ENCODE results near the gene SDR42E1. TPM values are rescaled to one million over a fixed set of nuclear protein-coding genes. Genes with fewer than 3 reads are reported as not detected.

SDR42E1 gene
- total and polyA plus RNA-seq, 2 of the 4 experiments (the other 2 are of a cell fraction) = 0.44 to 0.72 TPM

DNA sequence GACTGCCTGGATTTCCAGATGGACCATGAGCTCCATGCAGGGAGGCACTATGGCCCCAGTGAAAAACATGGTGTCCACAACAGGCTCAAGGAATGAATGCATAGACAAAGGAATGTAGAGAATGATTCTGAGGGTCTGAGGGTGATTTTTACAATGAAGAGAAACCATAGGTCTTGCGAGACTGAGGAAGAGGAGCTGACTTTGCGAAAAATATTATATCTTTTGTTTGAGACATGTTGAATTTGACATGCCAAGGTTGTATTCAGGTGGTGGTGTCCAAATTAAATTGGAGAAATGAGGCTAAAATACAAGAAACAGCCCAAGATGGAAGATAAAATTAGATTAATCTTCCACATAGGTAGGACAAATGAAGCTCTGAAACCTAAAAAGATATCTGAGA, 36.5 kb upstream of the SDR42E1 start:
- H3K23ac ChIP-seq (ENCODE audit: low read depth, low read length) = no peak overlapping the region
- POLR2A ChIA-PET (ENCODE audit: unreplicated experiment) = no interaction called here
- no peak overlapping the region for H3K27ac ChIP-seq (ENCODE audit: insufficient read depth, low read length)
- H2BK15ac ChIP-seq (ENCODE audit: low read depth, low read length) = no peak overlapping the region
- no peak for TF ChIP-seq MAFK (IDR thresholded peaks at IDR 0.05; ENCODE audit: low read depth, low read length)
- TF ChIP-seq FOS (IDR thresholded peaks at IDR 0.05; ENCODE audit: low read depth, low read length) = no peak
- no peak for TF ChIP-seq POLR2A (IDR thresholded peaks at IDR 0.05; ENCODE audit: low read depth, low read length)
- no peak for TF ChIP-seq RCOR1 (IDR thresholded peaks at IDR 0.05; ENCODE audit: insufficient replicate concordance, low read length)
- TF ChIP-seq CEBPB (IDR thresholded peaks at IDR 0.05; ENCODE audit: low read depth, low read length) = no peak
- TF ChIP-seq, protein P1, sequence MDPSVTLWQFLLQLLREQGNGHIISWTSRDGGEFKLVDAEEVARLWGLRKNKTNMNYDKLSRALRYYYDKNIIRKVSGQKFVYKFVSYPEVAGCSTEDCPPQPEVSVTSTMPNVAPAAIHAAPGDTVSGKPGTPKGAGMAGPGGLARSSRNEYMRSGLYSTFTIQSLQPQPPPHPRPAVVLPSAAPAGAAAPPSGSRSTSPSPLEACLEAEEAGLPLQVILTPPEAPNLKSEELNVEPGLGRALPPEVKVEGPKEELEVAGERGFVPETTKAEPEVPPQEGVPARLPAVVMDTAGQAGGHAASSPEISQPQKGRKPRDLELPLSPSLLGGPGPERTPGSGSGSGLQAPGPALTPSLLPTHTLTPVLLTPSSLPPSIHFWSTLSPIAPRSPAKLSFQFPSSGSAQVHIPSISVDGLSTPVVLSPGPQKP (IDR thresholded peaks at IDR 0.05; ENCODE audit: borderline replicate concordance, low read depth, low read length) = no peak
- no peak for TF ChIP-seq SMC3 (IDR thresholded peaks at IDR 0.05; ENCODE audit: low read depth, low read length)
- no peak for TF ChIP-seq BHLHE40 (IDR thresholded peaks at IDR 0.05; ENCODE audit: low read depth, low read length)
- TF ChIP-seq RAD21 (IDR thresholded peaks at IDR 0.05; ENCODE audit: low read length) = no peak
- TF ChIP-seq, protein P2, sequence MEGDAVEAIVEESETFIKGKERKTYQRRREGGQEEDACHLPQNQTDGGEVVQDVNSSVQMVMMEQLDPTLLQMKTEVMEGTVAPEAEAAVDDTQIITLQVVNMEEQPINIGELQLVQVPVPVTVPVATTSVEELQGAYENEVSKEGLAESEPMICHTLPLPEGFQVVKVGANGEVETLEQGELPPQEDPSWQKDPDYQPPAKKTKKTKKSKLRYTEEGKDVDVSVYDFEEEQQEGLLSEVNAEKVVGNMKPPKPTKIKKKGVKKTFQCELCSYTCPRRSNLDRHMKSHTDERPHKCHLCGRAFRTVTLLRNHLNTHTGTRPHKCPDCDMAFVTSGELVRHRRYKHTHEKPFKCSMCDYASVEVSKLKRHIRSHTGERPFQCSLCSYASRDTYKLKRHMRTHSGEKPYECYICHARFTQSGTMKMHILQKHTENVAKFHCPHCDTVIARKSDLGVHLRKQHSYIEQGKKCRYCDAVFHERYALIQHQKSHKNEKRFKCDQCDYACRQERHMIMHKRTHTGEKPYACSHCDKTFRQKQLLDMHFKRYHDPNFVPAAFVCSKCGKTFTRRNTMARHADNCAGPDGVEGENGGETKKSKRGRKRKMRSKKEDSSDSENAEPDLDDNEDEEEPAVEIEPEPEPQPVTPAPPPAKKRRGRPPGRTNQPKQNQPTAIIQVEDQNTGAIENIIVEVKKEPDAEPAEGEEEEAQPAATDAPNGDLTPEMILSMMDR (conservative IDR thresholded peaks at IDR 0.05; ENCODE audit: low read depth, low read length) = no peak
- no peak for TF ChIP-seq CHD1 (IDR thresholded peaks at IDR 0.05; ENCODE audit: low read depth, low read length)
- no peak for TF ChIP-seq MXI1 (IDR thresholded peaks at IDR 0.05; ENCODE audit: borderline replicate concordance, low read depth, low read length)
- no peak for TF ChIP-seq RFX5 (IDR thresholded peaks at IDR 0.05; ENCODE audit: low read depth, low read length)
- TF ChIP-seq, protein P3, sequence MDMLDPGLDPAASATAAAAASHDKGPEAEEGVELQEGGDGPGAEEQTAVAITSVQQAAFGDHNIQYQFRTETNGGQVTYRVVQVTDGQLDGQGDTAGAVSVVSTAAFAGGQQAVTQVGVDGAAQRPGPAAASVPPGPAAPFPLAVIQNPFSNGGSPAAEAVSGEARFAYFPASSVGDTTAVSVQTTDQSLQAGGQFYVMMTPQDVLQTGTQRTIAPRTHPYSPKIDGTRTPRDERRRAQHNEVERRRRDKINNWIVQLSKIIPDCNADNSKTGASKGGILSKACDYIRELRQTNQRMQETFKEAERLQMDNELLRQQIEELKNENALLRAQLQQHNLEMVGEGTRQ (IDR thresholded peaks at IDR 0.05; ENCODE audit: low read depth, low read length) = no peak
- TF ChIP-seq NFE2L2 (IDR thresholded peaks at IDR 0.05; ENCODE audit: low read depth, low read length) = no peak
- H4K5ac ChIP-seq (ENCODE audit: low read depth, low read length) = no peak overlapping the region
- ATAC-seq (ENCODE audit: low read depth) = no peak
- no peak overlapping the region for H3K14ac ChIP-seq (replicated peaks; ENCODE audit: low read depth, low read length)
- H2BK20ac ChIP-seq (ENCODE audit: low read depth, low read length) = no peak overlapping the region
- no peak overlapping the region for H4K8ac ChIP-seq (ENCODE audit: low read depth in 2 of 2, low read length in 2 of 2)
- H3K4me1 ChIP-seq (ENCODE audit: control insufficient read depth, insufficient read depth, low read length) = peaks cover 13% of the 10 kb centered on the region
- DNase-seq = no peak
- CTCF ChIA-PET = no interaction called here
- H2AK9ac ChIP-seq (replicated peaks; ENCODE audit: low read depth, low read length, poor library complexity) = no peak overlapping the region
- dilution Hi-C loops (cut with HindIII; ENCODE audit: low sequenced_read_pairs, unreplicated experiment) (no loop called here), intact Hi-C loops (cut with micrococcal nuclease) (no loop called here), in situ Hi-C loops (cut with MboI; ENCODE audit: low sequenced_read_pairs) (no loop called here)
- no peaks in the 10 kb centered on the region for H3K9me3 ChIP-seq (ENCODE audit: control insufficient read depth, insufficient read depth, low read length)
- no peaks in the 10 kb centered on the region for H3K9me1 ChIP-seq (ENCODE audit: insufficient read depth, low read length)
- peaks cover 3% of the 10 kb centered on the region; the same call in 1 of the 2 replicates for H3K27me3 ChIP-seq (ENCODE audit: control insufficient read depth, insufficient read depth, low read length)
- no peak overlapping the region for H3K4me3 ChIP-seq (ENCODE audit: insufficient read depth, low read depth, low read length)
- peak overlapping the region; percentile 1; the same call in 1 of the 2 replicates for H3K18ac ChIP-seq (ENCODE audit: low read depth, low read length)
- no peak overlapping the region for H3K9ac ChIP-seq (ENCODE audit: low read depth, low read length)
- no peaks in the 10 kb centered on the region for H3K36me3 ChIP-seq (ENCODE audit: control insufficient read depth, insufficient read depth, low read length)
- H3K4me2 ChIP-seq (ENCODE audit: low read depth, low read length) = no peak overlapping the region
- H3K79me1 ChIP-seq (ENCODE audit: low read depth in 1 of 2, low read length in 2 of 2) = no peaks in the 10 kb centered on the region
- H2BK5ac ChIP-seq (ENCODE audit: low read depth, low read length, poor library complexity, severe bottlenecking) = no peak overlapping the region
- H3K4ac ChIP-seq (ENCODE audit: low read depth, low read length) = no peak overlapping the region
- H4K91ac ChIP-seq (ENCODE audit: insufficient read depth, low read depth, low read length) = no peak overlapping the region
- no peak overlapping the region for H2AK5ac ChIP-seq (ENCODE audit: low read depth, low read length)
- H2BK120ac ChIP-seq (ENCODE audit: low read depth, low read length) = no peak overlapping the region
- no peak overlapping the region for H2AFZ ChIP-seq (replicated peaks; ENCODE audit: low read length, poor library complexity)
- H3K56ac ChIP-seq (ENCODE audit: extremely low read depth, insufficient read depth, low read length) = no peak overlapping the region
- 76% methylated on average over 2 of the region's 2 CpGs; no CpG with 5 or more reads in 1 of the 2 experiments for WGBS, 2 experiments (ENCODE audit: extremely low coverage in 2 of 2, insufficient read length in 1 of 2)
- BruUV-seq (replicated peaks) = no TSS peak
- H4K20me1 ChIP-seq (ENCODE audit: insufficient read depth, low read length) = no peaks in the 10 kb centered on the region
